GM20000 (cell line): ENCODE data around the gene NTN5.
A peak's percentile ranks its signal among the peaks of the same experiment; 100 is the strongest.
"Not testable (repeated sequence)": the region's sequence is repeated elsewhere in the genome, so short reads cannot be mapped to it uniquely, and the experiment has no call there.

Source experiments
- DNase-seq: peaks from one replicate; pipeline ENCODE4 v3.0.0; 2012; ENCODE audit warnings: low spot score
- TF ChIP-seq, protein P1 (sequence below): IDR thresholded peaks from 2 replicates; pipeline ENCODE4 v1.5.1; 2012; ENCODE audit warnings: mild to moderate bottlenecking, control low read depth; ENCODE audit errors: extremely low read depth, missing control alignments

The NTN5 gene

DNA sequence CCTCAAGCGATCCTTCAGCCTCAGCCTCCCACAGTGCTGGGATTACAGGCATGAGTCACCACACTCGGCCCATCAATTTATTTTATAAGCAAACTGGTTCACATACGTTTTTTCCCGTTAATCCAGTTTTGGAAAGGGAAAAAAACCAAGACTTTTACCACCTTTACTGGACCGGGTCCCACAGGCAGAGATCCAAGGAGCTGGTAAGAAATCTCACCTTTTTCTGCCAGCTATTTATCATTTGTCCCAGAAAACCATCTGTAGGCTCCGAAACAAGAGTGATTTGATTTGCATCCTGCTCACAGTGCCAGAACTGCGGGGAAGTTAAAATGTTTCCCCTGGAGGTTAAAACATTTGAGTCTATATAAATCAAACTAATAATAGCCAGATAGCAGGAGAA lies 16.6 kb upstream of the NTN5 start:
- no peak for DNase-seq
- TF ChIP-seq, protein P1, sequence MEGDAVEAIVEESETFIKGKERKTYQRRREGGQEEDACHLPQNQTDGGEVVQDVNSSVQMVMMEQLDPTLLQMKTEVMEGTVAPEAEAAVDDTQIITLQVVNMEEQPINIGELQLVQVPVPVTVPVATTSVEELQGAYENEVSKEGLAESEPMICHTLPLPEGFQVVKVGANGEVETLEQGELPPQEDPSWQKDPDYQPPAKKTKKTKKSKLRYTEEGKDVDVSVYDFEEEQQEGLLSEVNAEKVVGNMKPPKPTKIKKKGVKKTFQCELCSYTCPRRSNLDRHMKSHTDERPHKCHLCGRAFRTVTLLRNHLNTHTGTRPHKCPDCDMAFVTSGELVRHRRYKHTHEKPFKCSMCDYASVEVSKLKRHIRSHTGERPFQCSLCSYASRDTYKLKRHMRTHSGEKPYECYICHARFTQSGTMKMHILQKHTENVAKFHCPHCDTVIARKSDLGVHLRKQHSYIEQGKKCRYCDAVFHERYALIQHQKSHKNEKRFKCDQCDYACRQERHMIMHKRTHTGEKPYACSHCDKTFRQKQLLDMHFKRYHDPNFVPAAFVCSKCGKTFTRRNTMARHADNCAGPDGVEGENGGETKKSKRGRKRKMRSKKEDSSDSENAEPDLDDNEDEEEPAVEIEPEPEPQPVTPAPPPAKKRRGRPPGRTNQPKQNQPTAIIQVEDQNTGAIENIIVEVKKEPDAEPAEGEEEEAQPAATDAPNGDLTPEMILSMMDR: no peak

DNA sequence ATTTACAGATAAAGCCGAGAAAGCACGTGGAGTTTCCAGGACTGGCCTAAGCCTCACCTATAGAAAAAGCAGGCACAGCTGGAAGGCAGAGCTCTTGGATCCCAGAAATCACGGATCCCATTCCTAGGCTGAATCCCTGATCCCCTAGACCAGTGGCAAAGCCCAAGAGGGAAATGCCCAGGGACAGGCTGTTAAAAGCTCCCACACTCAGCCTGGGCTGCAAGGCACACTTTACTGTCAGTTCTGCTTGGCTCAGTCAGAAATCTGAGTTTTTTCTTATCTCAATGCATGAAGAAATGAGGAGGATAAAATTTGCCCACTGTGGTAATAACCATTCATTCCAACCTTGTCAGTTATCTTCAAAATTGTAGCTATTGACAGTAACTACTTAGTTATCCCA lies 15.0 kb upstream of the NTN5 start:
- DNase-seq: no peak
- TF ChIP-seq, protein P1: no peak

DNA sequence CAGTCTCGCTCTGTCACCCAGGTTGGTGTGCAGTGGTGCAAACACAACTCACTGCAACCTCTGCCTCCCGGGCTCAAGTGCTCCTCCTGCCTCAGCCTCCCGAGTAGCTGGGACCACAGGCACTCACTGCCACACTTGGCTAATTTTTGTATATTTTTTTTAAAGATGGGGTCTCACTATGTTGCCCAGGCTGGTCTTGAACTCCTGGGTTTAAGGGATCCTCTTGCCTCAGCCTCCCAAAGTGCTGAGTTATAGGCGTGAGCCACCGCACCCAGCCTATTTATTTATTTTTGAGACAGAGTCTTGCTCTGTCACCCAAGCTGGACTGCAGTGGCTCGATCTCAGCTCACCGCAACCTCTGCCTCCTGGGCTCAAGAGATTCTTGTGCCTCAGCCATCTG lies 13.8 kb upstream of the NTN5 start:
- DNase-seq: not testable (repeated sequence)

DNA sequence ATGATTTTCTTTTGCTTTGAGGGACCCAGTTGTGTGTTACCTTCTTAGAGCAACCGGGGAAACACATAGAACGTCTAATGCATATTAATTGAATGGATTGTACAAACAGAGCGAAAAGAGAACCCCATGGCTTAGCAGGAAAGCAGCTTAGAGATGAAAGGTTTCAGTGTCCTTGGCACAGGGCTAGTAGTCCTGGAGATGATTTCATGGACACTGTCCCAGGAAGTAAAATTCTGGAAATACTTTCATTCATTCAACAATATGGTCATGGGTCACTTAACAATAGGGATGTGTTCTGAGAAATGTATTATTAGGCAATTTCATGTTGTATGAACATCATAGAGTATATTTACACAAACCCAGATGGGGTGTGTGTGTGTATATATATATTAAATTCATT lies 13.3 kb upstream of the NTN5 start:
- TF ChIP-seq, protein P1: no peak
- no peak for DNase-seq

DNA sequence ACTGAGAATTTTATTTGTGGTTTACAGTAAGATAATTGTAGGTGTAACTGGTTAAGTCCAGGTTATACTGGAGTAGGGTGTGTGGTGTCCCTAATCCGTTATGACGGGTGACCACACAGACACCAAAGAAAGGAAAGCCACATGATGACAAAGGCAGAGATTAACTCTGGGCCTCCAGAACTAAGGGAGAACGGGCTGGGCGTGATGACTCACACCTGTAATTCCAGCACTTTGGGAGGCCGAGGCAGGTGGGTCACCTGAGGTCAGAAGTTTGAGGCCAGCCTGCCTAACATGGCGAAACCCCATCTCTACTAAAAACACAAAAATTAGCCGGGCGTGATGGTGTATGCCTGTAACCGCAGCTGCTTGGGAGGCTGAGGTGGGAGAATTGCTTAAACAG lies 12.8 kb upstream of the NTN5 start:
- no peak for DNase-seq
- TF ChIP-seq, protein P1: no peak

DNA sequence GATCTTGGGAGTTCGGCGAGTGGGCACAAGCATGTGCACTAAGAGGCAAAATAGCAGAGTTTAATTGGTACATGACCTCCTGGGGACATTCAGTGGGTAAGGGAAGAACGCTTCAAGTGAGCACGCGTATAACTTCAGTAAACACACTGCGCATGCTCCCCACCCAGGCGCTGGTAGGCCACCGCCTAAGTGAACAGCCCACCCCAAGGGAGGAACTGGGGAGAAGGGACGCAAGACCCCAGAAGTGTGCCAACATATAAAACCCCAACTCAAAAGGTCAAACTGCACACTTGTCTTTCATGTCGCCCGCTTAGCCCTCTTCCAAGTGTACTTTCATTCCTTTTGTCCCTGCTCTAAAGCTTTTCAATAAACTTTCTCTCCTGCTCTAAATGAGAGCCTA lies 10.5 kb upstream of the NTN5 start:
- no peak for DNase-seq
- TF ChIP-seq, protein P1: no peak

DNA sequence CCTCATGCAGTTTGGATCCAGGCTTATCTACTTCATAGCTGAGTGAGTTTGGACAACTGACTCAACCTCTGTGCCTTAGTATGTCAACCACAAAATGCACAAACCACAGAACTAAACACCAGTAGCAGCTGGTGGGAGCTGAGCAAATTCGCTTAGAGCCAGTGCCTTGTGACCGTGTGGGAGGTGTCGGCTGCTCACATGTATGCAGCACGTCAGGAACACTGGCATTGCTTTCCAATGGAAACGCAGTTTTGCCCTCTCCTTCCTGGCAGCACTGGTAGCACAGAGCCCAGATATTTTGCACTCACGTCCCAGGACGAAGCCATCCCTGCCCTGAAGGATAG lies 8.3 kb upstream of the NTN5 start:
- DNase-seq: peak; percentile 50
- TF ChIP-seq, protein P1: no peak

DNA sequence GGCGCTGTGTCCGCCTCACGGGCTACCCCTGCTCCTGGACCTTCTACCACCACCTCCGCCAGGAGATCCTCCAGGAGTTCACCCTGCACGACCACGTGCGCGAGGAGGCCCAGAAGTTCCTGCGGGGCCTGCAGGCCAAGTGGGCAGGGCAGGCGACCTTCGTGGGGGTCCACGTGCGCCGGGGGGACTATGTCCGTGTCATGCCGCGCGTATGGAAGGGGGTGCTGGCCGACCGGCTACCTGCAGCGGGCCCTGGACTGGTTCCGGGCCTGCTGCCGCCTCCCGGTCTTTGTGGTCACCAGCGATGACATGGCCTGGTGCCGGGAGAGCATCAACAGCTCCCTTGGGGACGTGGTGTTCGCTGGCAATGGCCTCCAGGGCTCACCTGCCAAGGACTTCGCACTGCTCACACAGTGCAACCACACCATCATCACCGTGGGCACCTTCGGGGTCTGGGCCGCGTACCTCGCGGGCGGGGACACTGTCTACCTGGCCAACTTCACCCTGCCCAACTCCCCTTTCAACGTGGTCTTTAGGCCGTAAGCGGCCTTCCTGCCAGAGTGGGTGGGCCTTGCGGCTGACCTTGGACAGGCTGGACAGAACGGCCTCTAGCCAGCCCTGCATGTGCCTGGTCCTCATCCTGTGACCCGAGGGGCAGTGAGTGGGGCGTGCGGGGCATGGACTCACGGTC lies 7.8 kb upstream of the NTN5 start:
- TF ChIP-seq, protein P1: no peak
- DNase-seq: no peak

DNA sequence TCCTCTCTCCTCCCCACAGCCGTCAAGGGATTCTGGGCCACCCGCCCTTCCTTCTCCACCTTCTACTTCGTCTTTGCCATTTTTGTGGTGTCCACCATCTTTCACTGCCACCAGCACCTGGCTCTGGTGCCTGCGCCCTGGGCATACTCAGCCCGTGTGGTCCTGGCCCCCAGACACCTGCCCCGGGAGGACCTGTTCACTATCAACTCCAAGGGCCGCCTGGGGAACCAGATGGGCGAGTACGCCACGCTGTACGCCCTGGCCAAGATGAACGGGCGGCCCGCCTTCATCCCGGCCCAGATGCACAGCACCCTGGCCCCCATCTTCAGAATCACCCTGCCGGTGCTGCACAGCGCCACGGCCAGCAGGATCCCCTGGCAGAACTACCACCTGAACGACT lies 7.2 kb upstream of the NTN5 start:
- DNase-seq: not testable (repeated sequence)
